ENCODE data around the gene EFNA2. TPM values are rescaled to one million over a fixed set of nuclear protein-coding genes. Genes with fewer than 3 reads are reported as not detected.

EFNA2 gene
- total RNA-seq, 1 experiment from 2014 or later = 12.2 TPM

DNA sequence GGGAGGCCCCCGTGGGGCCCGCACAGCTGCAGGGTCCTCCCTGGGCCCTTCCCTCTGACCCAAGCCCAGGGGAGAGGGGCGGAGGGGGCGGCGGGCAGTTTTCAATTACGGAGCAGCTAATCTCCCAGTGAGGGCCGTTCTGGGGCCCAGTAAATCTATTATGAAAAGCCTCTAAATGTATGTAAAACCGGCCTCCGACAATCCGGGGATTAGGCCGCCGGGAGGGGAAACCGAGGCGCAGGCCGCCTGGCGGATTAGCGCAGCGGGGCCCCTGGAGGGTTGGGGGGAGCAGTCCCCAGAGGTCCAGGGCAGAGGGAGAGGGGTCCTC is 25.1 kb downstream of the EFNA2 start (continued):
- TF ChIP-seq, protein P1, sequence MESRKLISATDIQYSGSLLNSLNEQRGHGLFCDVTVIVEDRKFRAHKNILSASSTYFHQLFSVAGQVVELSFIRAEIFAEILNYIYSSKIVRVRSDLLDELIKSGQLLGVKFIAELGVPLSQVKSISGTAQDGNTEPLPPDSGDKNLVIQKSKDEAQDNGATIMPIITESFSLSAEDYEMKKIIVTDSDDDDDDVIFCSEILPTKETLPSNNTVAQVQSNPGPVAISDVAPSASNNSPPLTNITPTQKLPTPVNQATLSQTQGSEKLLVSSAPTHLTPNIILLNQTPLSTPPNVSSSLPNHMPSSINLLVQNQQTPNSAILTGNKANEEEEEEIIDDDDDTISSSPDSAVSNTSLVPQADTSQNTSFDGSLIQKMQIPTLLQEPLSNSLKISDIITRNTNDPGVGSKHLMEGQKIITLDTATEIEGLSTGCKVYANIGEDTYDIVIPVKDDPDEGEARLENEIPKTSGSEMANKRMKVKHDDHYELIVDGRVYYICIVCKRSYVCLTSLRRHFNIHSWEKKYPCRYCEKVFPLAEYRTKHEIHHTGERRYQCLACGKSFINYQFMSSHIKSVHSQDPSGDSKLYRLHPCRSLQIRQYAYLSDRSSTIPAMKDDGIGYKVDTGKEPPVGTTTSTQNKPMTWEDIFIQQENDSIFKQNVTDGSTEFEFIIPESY (IDR thresholded peaks at IDR 0.05; ENCODE audit: extremely low read depth, insufficient replicate concordance, low read length) = no peak
- TF ChIP-seq SIN3A (IDR thresholded peaks at IDR 0.05; ENCODE audit: low read depth) (no peak), POLR2A (IDR thresholded peaks at IDR 0.05; ENCODE audit: borderline replicate concordance, extremely low read depth, insufficient read depth, insufficient read length) (no peak)
- TF ChIP-seq, protein P2, sequence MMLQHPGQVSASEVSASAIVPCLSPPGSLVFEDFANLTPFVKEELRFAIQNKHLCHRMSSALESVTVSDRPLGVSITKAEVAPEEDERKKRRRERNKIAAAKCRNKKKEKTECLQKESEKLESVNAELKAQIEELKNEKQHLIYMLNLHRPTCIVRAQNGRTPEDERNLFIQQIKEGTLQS (IDR thresholded peaks at IDR 0.05) = no peak

DNA sequence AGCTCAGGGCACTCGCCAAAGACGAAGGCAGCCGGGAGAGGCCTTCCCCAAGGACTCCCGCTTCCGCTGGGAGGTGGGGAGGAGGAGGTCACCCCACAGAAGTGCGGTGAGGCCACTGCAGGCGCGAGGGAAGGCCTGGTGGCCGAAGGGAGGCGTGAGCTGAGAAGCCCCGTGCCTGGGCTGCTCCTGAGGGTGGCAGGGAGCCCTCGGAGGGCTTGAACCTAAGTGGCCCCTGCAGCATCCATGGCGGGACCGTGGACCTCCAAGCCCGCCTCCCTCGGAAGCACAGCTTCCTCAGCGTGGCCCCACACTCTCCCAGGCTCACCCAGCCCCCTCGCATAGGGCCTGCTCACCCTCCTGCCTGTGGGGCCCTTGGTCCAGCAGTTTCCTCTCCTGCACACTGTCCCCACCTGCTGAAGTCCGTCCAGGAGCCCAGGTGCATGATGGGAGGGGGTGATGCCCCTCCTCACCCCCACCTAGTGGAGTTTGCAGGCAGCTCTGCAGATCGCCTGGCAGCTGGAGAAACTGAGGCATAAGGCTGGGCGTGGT is 25.9 kb downstream of the EFNA2 start:
- ChIA-PET RAD21 (ENCODE audit: low non-redundant PET in 1 of 2, low total read pairs in 2 of 2, uncharacterized antibody in 2 of 2, unreplicated experiment in 2 of 2) (no interaction called here), POLR2A (interaction anchor here (2.2 kb wide), 1 partner anchor 42 kb away, joined by 11 read pairs; the partner anchor contains the start of gene CIRBP), CTCF (no interaction called here)
- Histone ChIP-seq H3K27me3 (ENCODE audit: insufficient read depth, low read length) (no peaks in the 10 kb centered on the region), H3K9me2 (ENCODE audit: insufficient read depth) (no peaks in the 10 kb centered on the region), H2AFZ (ENCODE audit: low read depth, low read length, poor library complexity, severe bottlenecking) (no peak overlapping the region), H3K9ac (ENCODE audit: low read length) (no peak overlapping the region), H3K27ac (ENCODE audit: low read depth, low read length) (no peak overlapping the region), H3K4me1 (ENCODE audit: control insufficient read depth in 1 of 2, insufficient read depth in 2 of 2, low read length in 2 of 2) (peaks cover 12 to 32% of the 10 kb centered on the region in 2 experiments), H3K9me3 (ENCODE audit: control insufficient read depth in 1 of 2, insufficient read depth in 1 of 2, low read depth in 1 of 2, low read length in 2 of 2) (no peaks in the 10 kb centered on the region), H3K79me2 (ENCODE audit: insufficient read depth, low read length) (no peaks in the 10 kb centered on the region), H3K4me3 (replicated peaks in 1 of 2; ENCODE audit: low read depth in 1 of 2, low read length in 2 of 2) (no peak overlapping the region), H3K36me3 (ENCODE audit: control insufficient read depth in 1 of 2, insufficient read depth in 2 of 2, low read length in 2 of 2) (no peaks in the 10 kb centered on the region), H4K20me1 (ENCODE audit: insufficient read depth) (no peaks in the 10 kb centered on the region), H3K4me2 (ENCODE audit: low read length) (no peak overlapping the region)
- DNase-seq (ENCODE audit: low read depth, low spot score) (no peak), ATAC-seq (no peak)
- no TSS peak for BruUV-seq (replicated peaks)
- intact Hi-C loops (cut with micrococcal nuclease) = no loop called here
- TF ChIP-seq CEBPB (IDR thresholded peaks at IDR 0.05; ENCODE audit: low read depth) = no peak
- TF ChIP-seq POLR2A (IDR thresholded peaks at IDR 0.05; ENCODE audit: borderline replicate concordance, extremely low read depth, insufficient read depth, insufficient read length) = no peak
- no peak for TF ChIP-seq CBX3 (IDR thresholded peaks at IDR 0.05; ENCODE audit: low read depth)
- no peak for TF ChIP-seq TCF7L2 (IDR thresholded peaks at IDR 0.05; ENCODE audit: borderline replicate concordance, extremely low read depth, insufficient read depth, insufficient read length)
- TF ChIP-seq JUND (IDR thresholded peaks at IDR 0.05) = no peak
- TF ChIP-seq, protein P3, sequence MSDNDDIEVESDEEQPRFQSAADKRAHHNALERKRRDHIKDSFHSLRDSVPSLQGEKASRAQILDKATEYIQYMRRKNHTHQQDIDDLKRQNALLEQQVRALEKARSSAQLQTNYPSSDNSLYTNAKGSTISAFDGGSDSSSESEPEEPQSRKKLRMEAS (IDR thresholded peaks at IDR 0.05) = no peak
- TF ChIP-seq, protein P2 (IDR thresholded peaks at IDR 0.05) = no peak
- no peak for TF ChIP-seq RAD21 (IDR thresholded peaks at IDR 0.05; ENCODE audit: low read depth)
- TF ChIP-seq SIN3A (IDR thresholded peaks at IDR 0.05; ENCODE audit: low read depth) = no peak
- TF ChIP-seq SRF (IDR thresholded peaks at IDR 0.05; ENCODE audit: low read depth) = no peak
- TF ChIP-seq, protein P4, sequence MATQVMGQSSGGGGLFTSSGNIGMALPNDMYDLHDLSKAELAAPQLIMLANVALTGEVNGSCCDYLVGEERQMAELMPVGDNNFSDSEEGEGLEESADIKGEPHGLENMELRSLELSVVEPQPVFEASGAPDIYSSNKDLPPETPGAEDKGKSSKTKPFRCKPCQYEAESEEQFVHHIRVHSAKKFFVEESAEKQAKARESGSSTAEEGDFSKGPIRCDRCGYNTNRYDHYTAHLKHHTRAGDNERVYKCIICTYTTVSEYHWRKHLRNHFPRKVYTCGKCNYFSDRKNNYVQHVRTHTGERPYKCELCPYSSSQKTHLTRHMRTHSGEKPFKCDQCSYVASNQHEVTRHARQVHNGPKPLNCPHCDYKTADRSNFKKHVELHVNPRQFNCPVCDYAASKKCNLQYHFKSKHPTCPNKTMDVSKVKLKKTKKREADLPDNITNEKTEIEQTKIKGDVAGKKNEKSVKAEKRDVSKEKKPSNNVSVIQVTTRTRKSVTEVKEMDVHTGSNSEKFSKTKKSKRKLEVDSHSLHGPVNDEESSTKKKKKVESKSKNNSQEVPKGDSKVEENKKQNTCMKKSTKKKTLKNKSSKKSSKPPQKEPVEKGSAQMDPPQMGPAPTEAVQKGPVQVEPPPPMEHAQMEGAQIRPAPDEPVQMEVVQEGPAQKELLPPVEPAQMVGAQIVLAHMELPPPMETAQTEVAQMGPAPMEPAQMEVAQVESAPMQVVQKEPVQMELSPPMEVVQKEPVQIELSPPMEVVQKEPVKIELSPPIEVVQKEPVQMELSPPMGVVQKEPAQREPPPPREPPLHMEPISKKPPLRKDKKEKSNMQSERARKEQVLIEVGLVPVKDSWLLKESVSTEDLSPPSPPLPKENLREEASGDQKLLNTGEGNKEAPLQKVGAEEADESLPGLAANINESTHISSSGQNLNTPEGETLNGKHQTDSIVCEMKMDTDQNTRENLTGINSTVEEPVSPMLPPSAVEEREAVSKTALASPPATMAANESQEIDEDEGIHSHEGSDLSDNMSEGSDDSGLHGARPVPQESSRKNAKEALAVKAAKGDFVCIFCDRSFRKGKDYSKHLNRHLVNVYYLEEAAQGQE (IDR thresholded peaks at IDR 0.05; ENCODE audit: low read depth) = no peak
- TF ChIP-seq SP1 (IDR thresholded peaks at IDR 0.05; ENCODE audit: low read depth) = no peak
- TF ChIP-seq EZH2 (IDR thresholded peaks at IDR 0.05) = no peak
- TF ChIP-seq EGR1 (IDR thresholded peaks at IDR 0.05; ENCODE audit: low read depth) = no peak
- TF ChIP-seq ZFX (IDR thresholded peaks at IDR 0.05) = no peak
- no peak for TF ChIP-seq POLR2AphosphoS5 (IDR thresholded peaks at IDR 0.05; ENCODE audit: low read depth, low read length)
- TF ChIP-seq, protein P5, sequence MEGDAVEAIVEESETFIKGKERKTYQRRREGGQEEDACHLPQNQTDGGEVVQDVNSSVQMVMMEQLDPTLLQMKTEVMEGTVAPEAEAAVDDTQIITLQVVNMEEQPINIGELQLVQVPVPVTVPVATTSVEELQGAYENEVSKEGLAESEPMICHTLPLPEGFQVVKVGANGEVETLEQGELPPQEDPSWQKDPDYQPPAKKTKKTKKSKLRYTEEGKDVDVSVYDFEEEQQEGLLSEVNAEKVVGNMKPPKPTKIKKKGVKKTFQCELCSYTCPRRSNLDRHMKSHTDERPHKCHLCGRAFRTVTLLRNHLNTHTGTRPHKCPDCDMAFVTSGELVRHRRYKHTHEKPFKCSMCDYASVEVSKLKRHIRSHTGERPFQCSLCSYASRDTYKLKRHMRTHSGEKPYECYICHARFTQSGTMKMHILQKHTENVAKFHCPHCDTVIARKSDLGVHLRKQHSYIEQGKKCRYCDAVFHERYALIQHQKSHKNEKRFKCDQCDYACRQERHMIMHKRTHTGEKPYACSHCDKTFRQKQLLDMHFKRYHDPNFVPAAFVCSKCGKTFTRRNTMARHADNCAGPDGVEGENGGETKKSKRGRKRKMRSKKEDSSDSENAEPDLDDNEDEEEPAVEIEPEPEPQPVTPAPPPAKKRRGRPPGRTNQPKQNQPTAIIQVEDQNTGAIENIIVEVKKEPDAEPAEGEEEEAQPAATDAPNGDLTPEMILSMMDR (IDR thresholded peaks at IDR 0.05 in 2 of 3, conservative IDR thresholded peaks at IDR 0.05 in 1 of 3; ENCODE audit: borderline replicate concordance in 1 of 3, insufficient read depth in 1 of 3, low read depth in 2 of 3, low read length in 2 of 3) = no peak
